ENCODE data around the gene OGFOD3.
"Not testable (repeated sequence)": the region's sequence is repeated elsewhere in the genome, so short reads cannot be mapped to it uniquely, and the experiment has no call there.

OGFOD3 gene

DNA sequence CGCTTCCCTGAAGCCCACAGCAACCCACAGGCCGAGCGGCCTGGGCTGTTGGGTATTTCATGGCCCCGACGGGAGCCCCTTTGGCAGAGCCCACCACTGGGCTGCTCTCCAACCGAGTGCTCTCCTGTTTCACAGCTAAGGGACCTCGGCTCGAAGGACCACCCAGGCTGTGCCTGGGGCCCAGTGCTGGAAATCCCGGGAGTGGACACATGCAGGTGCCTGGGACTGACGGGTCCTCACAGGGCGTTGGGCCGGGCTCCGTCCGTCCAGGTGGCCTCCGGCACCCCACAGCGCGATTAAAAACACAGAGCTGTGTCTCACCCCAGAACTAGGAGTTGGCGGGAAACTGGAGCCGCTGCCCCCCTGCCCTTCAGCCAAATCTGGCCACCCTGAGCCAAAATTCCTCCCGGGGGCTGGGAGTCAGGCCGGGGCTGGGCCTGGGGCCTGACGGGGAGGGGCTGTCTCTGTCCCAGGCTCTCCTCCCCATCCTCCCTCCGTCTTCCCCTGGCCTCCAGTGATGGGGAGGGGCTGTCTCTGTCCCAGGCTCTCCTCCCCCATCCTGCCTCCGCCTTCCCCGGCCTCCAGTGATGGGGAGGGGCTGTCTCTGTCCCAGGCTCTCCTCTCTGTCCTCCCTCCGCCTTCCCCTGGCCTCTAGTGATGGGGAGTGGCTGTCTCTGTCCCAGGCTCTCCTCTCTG, 32.7 kb downstream of the OGFOD3 start:
- TF ChIP-seq, protein P1, sequence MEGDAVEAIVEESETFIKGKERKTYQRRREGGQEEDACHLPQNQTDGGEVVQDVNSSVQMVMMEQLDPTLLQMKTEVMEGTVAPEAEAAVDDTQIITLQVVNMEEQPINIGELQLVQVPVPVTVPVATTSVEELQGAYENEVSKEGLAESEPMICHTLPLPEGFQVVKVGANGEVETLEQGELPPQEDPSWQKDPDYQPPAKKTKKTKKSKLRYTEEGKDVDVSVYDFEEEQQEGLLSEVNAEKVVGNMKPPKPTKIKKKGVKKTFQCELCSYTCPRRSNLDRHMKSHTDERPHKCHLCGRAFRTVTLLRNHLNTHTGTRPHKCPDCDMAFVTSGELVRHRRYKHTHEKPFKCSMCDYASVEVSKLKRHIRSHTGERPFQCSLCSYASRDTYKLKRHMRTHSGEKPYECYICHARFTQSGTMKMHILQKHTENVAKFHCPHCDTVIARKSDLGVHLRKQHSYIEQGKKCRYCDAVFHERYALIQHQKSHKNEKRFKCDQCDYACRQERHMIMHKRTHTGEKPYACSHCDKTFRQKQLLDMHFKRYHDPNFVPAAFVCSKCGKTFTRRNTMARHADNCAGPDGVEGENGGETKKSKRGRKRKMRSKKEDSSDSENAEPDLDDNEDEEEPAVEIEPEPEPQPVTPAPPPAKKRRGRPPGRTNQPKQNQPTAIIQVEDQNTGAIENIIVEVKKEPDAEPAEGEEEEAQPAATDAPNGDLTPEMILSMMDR (IDR thresholded peaks at IDR 0.05; ENCODE audit: low read depth, low read length, missing control alignments): no peak
- in situ Hi-C loops (cut with HindIII; ENCODE audit: low sequenced_read_pairs): no loop called here
- no peak overlapping the region for H3K4me3 ChIP-seq (ENCODE audit: low read depth, low read length)
- no peak for DNase-seq (ENCODE audit: low read depth)

DNA sequence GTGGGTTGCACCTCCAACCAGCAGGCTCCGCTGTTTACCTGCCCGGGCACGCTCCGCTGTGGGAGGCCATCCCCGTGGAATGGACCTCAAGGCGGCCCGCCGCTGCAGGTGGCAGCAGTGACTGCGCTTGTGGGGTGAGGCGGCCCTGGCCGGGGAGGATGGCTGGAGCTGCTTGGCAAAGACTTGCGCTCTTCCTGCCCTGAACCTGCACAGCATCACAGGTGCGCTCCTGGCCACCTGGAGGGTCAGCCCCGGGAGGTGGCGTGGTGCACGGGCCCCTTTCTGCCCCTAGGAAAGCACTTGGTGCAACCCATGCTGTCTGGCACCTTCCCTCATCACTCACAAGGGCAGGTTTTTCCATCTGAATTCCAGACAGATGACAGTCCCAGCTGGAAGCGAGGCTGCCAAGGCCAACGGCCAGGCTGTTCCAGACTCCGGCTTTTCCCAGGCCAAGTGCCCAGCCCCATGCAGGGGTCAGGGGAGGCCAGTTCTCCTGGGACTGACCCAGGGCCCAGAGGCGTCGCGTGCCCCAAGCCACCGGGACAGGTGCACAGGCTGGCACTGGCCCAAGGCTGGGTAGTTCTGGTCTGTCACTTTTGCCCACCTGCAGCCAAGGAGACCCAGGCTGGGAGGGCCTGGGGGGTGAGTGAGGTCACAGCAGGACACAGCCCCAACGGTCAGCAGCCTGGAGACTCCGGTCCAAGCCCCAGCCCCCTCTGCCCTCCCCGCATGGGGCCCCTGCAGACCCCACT, 33.5 kb downstream of the OGFOD3 start:
- H3K4me3 ChIP-seq (ENCODE audit: low read depth, low read length): no peak overlapping the region
- no peak for DNase-seq (ENCODE audit: low read depth)
- in situ Hi-C loops (cut with HindIII; ENCODE audit: low sequenced_read_pairs): no loop called here
- TF ChIP-seq, protein P1 (IDR thresholded peaks at IDR 0.05; ENCODE audit: low read depth, low read length, missing control alignments): no peak

DNA sequence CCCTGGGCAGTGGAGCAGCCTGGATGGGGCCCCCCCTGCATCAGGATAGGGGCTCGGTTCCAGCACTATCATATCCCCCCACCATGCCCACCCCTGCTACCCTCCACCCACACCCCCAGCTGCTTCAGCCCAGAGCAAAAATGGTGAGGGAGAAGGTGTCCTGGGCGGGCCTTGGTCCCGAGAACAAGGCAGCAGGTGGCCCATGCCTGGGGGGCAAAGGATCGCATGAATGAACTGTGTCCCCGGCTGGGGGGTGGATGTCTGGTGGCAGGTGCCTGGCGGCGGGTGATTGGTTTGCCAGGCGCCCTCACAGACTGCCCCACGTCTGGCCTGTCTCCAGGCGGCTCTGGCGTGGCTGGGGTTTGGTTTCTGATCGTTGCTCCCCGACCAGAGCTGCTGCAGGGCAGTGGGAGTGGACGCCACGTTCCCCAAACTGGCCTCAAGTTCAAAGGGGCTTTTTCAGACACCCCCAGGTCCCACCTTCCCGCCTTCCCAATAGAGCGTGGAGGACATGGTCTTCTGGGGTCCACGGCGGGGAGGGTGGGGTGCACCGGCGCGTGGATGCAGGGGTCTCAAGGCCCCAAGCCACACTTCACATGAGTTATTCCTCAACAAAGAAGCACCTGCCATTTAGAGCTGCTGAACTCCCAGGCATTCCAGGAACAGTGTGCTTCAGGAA, 34.2 kb downstream of the OGFOD3 start:
- in situ Hi-C loops (cut with HindIII; ENCODE audit: low sequenced_read_pairs): no loop called here
- no peak for DNase-seq (ENCODE audit: low read depth)
- TF ChIP-seq, protein P1 (IDR thresholded peaks at IDR 0.05; ENCODE audit: low read depth, low read length, missing control alignments): no peak

DNA sequence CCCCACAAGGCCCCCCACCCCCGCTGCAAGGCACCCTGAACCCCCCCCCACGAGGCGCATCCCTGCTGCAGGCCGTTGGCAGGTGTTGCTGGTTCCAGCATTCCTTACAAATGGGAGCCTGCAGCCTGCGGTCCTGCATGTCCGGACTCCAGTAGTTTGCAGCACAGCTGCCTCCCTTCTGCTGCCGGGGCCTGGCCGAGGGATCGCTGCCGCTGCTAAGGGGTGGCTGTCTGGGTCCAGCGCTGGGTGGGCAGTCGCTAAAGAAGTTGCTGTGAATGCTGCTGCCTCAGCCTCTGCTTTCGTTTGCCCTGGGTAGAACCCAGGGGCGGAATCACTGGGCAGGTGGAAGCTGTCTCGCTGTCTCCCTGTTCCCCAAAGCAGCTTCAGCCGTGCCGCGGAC, 35.0 kb downstream of the OGFOD3 start:
- no peak for DNase-seq (ENCODE audit: low read depth)
- TF ChIP-seq, protein P1 (IDR thresholded peaks at IDR 0.05; ENCODE audit: low read depth, low read length, missing control alignments): no peak
- H3K4me3 ChIP-seq (ENCODE audit: low read depth, low read length): no peak overlapping the region
- in situ Hi-C loops (cut with HindIII; ENCODE audit: low sequenced_read_pairs): no loop called here

More for the DNA sequence above, 34.2 kb downstream of the OGFOD3 start:
- H3K4me3 ChIP-seq (ENCODE audit: low read depth, low read length): no peak overlapping the region

DNA sequence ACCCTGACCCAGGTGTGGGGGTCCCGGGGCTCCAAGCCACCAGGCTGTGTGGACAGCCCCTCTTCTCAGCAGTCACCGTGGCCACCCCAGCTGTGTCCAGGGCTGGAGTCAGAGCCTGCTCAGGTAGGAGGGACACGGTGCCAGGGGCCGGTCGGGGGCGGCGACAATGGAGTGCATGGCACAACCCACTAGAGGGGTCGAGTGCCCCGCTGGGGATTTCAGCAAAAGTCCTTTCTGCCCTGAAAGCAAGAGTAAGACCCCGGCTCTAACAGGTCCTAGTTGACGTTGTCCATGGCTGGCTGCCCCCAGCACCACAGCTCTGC, 35.5 kb downstream of the OGFOD3 start:
- TF ChIP-seq, protein P1 (IDR thresholded peaks at IDR 0.05; ENCODE audit: low read depth, low read length, missing control alignments): no peak
- H3K4me3 ChIP-seq (ENCODE audit: low read depth, low read length): no peak overlapping the region
- no peak for DNase-seq (ENCODE audit: low read depth)
- in situ Hi-C loops (cut with HindIII; ENCODE audit: low sequenced_read_pairs): no loop called here

DNA sequence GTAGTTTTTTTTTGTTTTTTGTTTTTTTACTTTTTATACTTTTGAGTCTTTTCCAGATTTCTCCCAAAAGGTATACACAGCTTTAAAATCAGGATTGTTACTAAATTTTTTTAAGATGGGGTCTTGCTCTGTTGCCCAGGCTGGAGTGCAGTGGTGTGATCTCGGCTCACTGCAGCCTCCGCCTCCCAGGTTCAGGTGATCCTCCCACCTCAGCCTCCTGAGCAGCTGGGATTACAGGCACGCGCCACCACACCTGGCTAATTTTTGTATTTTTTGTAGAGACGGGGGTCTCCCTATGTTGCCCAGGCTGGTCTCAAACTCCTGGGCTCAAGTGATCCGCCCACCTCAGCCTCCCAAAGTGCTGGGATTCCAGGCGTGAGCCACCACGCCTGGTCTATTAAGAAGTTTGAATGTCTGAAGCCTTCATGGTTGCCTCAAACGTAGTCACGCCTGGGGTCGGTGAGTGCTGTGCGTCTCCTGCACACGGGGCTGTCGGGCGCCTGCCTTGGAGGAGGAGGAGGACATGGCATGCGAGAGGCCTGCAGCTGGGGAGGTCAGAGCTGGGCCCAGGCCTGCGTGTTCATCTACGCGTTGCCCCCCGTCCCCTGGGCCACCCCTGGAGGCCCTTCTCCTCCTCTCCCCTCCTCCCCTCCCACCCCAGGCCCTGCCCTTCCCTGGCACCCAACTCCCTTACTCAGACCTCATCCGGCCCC, 36.0 kb downstream of the OGFOD3 start:
- H3K4me3 ChIP-seq (ENCODE audit: low read depth, low read length); in situ Hi-C loops (cut with HindIII; ENCODE audit: low sequenced_read_pairs); DNase-seq (ENCODE audit: low read depth): not testable (repeated sequence)

DNA sequence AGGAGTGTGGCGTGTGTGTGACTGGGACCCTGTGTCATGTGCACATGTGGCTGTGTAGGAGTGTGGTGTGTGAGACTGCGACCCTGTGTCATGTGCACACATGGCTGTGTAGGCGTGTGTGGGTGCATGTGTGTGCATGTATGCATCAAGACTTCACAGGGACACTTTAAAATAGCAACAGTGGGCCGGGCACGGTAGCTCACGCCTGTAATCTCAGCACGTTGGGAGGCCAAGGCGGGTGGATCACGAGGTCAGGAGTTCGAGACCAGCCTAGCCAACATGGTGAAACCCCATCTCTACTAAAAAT, 36.7 kb downstream of the OGFOD3 start:
- H3K4me3 ChIP-seq (ENCODE audit: low read depth, low read length); DNase-seq (ENCODE audit: low read depth); in situ Hi-C loops (cut with HindIII; ENCODE audit: low sequenced_read_pairs): not testable (repeated sequence)
